IPS-11a (cell line): Measurements from ENCODE around the gene PARP14.
"Not testable (repeated sequence)": the region's sequence is repeated elsewhere in the genome, so short reads cannot be mapped to it uniquely, and the experiment has no call there.

Experiments
- H3K4me3 ChIP-seq: one replicate; pipeline ENCODE4 v1.5.1; 2013; ENCODE audit warnings: low read depth, low read length, control low read depth

PARP14 gene

GRCh38 chr3:122719273-122719921 is 38.8 kb downstream of the PARP14 start:
- no peak overlapping the region for H3K4me3 ChIP-seq

GRCh38 chr3:122725106-122725505 is 44.5 kb downstream of the PARP14 start:
- no peak overlapping the region for H3K4me3 ChIP-seq

GRCh38 chr3:122727294-122727693 is 46.7 kb downstream of the PARP14 start:
- no peak overlapping the region for H3K4me3 ChIP-seq

- H3K4me3 ChIP-seq = no peak overlapping the region
Measured at GRCh38 chr3:122727766-122728165, 47.1 kb downstream of the PARP14 start.

- H3K4me3 ChIP-seq = no peak overlapping the region
Measured at GRCh38 chr3:122728186-122728585, 47.5 kb downstream of the PARP14 start.

GRCh38 chr3:122728756-122729514 is 48.3 kb downstream of the PARP14 start:
- H3K4me3 ChIP-seq = no peak overlapping the region

- H3K4me3 ChIP-seq = no peak overlapping the region
Measured at GRCh38 chr3:122730240-122730639, 49.6 kb downstream of the PARP14 start.

DNA sequence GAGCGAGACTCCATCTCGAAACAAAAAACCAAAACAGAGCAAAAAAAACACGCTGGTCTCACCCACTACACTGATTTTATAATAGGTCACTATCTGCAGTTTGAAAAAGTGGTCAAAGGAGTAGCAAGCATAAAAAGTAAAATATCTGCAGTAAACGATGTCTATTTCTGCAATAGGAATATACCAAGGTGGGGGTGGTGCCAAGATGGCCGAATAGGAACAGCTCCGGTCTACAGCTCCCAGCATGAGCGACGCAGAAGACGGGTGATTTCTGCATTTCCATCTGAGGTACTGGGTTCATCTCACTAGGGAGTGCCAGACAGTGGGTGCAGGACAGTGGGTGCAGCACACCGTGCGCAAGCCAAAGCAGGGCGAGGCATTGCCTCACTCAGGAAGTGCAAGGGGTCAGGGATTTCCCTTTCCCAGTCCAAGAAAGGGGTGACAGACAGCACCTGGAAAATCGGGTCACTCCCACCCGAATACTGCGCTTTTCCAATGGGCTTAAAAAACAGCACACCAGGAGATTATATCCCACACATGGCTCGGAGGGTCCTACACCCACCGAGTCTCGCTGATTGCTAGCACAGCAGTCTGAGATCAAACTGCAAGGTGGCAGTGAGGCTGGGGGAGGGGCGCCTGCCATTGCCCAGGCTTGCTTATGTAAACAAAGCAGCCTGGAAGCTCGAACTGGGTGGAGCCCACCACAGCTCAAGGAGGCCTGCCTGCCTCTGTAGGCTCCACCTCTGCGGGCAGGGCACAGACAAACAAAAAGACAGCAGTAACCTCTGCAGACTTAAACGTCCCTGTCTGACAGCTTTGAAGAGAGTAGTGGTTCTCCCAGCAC is 52.3 kb downstream of the PARP14 start:
- not testable (repeated sequence) for H3K4me3 ChIP-seq

DNA sequence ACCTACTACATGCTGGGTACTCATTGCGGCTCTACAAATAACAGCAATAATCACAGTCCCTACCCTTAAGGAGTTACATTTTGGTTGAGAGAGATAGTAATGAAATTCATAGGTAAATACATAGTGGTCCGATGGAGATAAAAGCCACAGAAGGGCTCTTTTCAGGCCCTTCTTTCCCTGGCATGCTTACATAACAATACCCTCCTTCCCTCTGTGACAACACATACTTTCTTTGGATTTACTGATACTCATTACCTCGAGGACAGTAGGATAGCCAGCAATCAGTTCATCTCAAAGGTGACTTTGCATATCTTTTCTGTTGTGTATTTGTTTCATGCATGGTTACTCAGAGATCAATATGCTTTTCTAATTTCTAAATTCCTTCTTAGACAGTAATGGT is 58.5 kb downstream of the PARP14 start:
- no peak overlapping the region for H3K4me3 ChIP-seq

DNA sequence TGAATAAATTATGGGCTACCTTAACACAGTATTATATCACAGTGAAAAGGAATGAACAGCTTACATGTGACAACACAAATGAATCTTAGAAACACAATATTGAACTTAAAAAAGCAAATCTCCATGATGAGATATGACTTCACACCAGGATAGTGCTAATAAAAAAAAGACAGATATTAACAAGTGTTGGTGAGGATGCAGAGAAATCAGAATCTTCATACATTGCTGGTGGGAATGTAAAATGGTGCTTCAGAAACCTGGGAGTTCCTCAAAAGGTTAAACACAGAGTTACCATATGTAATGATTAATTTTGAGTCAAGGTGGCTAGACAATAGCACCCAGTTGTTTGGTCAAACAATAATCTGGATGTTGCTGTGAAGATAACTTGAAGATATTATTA is 61.6 kb downstream of the PARP14 start:
- H3K4me3 ChIP-seq = no peak overlapping the region

DNA sequence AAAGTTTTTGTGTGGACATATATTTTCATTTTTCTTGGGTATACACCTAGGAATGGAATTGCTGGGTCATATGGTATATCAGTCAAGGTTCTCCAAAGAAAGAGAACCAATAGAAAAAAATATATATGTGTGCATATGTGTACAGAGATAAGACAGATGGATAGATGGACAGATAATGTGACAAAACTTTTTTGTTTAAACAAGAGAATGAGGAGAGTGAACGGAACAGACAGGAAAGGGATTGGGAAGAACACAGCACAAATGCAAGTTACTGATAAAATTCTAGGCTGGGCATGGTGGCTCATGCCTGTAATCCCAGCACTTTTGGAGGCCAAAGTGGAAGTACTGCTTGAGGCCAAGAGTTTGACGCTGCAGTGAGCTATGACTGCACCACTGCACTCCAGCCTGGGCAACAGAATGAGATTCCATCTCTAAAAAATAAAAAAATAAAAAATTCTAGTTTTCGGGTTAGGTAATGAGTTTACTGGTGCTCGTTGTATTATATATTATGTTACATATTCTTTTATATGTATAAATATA is 63.0 kb downstream of the PARP14 start:
- no peak overlapping the region for H3K4me3 ChIP-seq

GRCh38 chr3:122745369-122746021 is 64.9 kb downstream of the PARP14 start:
- H3K4me3 ChIP-seq = no peak overlapping the region

- H3K4me3 ChIP-seq = not testable (repeated sequence)
Measured at GRCh38 chr3:122747295-122747694, 66.7 kb downstream of the PARP14 start.

- H3K4me3 ChIP-seq = no peak overlapping the region
Measured at GRCh38 chr3:122748347-122748746, 67.7 kb downstream of the PARP14 start.

- no peak overlapping the region for H3K4me3 ChIP-seq
Measured at GRCh38 chr3:122754929-122755328, 74.3 kb downstream of the PARP14 start.

GRCh38 chr3:122755491-122755890 is 74.9 kb downstream of the PARP14 start:
- H3K4me3 ChIP-seq = no peak overlapping the region

DNA sequence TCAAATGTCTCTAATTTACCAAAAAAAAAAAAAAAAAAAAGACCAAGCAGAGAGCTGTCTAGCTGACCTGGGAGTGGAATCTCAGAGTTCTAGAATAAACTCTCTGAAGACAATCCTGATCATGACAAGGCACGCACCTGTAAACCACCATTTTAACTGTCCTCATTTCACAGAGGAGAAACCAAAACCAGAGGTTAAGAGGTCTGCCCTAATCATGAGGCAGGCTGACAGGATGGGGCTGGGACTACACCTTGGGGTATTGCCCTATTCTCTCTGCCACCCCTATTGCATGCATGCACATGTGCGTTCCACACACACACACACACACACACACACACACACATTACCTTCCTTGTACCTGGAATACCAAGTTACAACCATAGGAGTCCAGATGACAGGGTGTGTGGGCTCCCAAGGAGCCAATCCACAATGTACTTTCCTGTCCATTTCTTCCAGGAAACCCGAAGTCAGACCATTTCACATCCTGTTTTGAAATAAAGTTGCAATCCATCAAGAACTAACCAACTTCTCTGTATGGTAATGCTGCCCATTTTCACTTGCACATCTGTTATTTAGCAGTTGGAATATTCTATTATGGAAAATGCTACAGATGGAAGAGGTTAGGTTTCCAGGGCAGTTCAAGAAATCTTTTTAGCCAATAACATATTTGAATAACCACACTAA is 78.4 kb downstream of the PARP14 start:
- no peak overlapping the region for H3K4me3 ChIP-seq

DNA sequence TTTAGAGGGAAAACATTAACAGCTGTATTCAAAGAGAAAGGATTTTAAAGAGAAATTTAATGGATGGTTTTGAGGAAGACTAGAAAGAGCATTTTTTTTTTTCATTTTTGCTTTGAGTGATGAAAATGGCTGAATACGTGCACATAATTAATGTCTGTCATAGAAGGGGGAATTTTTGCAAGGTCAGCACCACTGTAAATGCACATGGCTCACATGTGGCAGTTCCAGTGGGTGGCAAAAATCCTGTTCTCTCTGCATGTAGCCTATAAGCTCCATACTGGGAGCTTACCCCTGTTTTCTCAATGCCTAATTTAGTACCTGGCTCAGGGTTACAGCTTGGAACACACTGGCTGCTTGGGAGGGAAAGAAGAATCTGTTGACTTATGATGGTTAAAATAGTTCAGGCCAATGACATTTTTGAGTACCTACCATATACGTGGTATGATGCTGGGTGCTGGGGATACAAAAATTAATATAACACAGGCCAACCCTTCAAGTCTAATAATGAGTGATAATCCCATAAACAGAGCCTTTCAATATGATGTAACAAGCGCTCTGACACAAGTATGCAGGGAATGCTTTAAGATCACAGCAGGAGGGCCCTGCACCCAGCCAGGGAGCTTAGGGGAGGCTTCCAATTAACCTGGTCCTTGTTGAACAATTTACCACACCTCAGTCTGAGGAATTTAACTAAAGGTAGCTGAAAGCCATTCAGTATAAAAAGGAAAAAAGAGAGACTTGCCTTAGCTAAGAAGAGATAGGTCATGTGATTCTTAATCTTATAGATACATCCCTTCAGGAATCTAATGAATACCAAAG is 80.0 kb downstream of the PARP14 start:
- H3K4me3 ChIP-seq = no peak overlapping the region

- no peak overlapping the region for H3K4me3 ChIP-seq
Measured at GRCh38 chr3:122766430-122766829, 85.8 kb downstream of the PARP14 start.
